CD14-positive monocyte (primary cell): Measurements from ENCODE around the gene IL17C. TPM values are rescaled to one million over a fixed set of nuclear protein-coding genes. Genes with fewer than 3 reads are reported as not detected.

ENCODE experiments used
- DNase-seq, 3 donors: peaks; one replicate each; pipeline ENCODE4 v3.0.0-alpha.2; 2011 to 2022
- H2AFZ ChIP-seq: 2 replicates; pipeline ENCODE4 v1.6.0; 2012; ENCODE audit warnings: mild to moderate bottlenecking, low read depth, low read length, inconsistent platforms; ENCODE audit not compliant: insufficient read depth, poor library complexity, severe bottlenecking
- H3K27ac ChIP-seq, 2 donors: 1 replicate in 1 of 2; 2 replicates in 1 of 2; pipeline ENCODE4 v1.5.1; 2012 to 2013; ENCODE audit warnings: low read length in 2 of 2, control low read depth in 1 of 2, inconsistent platforms in 1 of 2, low read depth in 1 of 2, mild to moderate bottlenecking in 1 of 2
- H3K27me3 ChIP-seq, 2 donors: one replicate each; pipeline versions ENCODE4 v1.6.0 to v1.6.1; 2011 to 2013; ENCODE audit warnings: low read length in 2 of 2; ENCODE audit not compliant: control insufficient read depth in 2 of 2, insufficient read depth in 2 of 2
- H3K36me3 ChIP-seq, 2 donors: replicated peaks in 1 of 2; 1 replicate in 1 of 2; 2 replicates in 1 of 2; pipeline versions ENCODE4 v1.5.1 to v1.6.1; 2012 to 2013; ENCODE audit warnings: low read length in 2 of 2, control low read depth in 1 of 2, inconsistent platforms in 1 of 2, mild to moderate bottlenecking in 1 of 2; ENCODE audit not compliant: insufficient read depth in 2 of 2, control insufficient read depth in 1 of 2
- H3K4me1 ChIP-seq, 2 donors: 1 replicate in 1 of 2; 2 replicates in 1 of 2; pipeline versions ENCODE4 v1.5.1 to v1.6.1; 2012 to 2013; ENCODE audit warnings: low read length in 2 of 2, control low read depth in 1 of 2, inconsistent platforms in 1 of 2, mild to moderate bottlenecking in 1 of 2, moderate library complexity in 1 of 2; ENCODE audit not compliant: insufficient read depth in 2 of 2, control insufficient read depth in 1 of 2
- H3K4me2 ChIP-seq: replicated peaks from 2 replicates; pipeline ENCODE3; 2012; ENCODE audit warnings: low read length, moderate library complexity, mild to moderate bottlenecking; ENCODE audit not compliant: poor library complexity, severe bottlenecking; ENCODE audit errors: extremely low read depth
- H3K4me3 ChIP-seq, 3 experiments: fragments of 200-600 bp in 1 of 3; sonication (generic) in 1 of 3; replicated peaks in 1 of 3; 1 replicate in 2 of 3; 2 replicates in 1 of 3; pipeline ENCODE4 v1.5.1; 2011 to 2013; ENCODE audit warnings: low read length in 3 of 3, mild to moderate bottlenecking in 3 of 3, control low read depth in 2 of 3, low read depth in 2 of 3, inconsistent platforms in 1 of 3, moderate library complexity in 1 of 3
- H3K79me2 ChIP-seq: 2 replicates; pipeline ENCODE4 v1.6.0; 2012; ENCODE audit warnings: mild to moderate bottlenecking, control low read depth, inconsistent platforms, low read length, moderate library complexity; ENCODE audit not compliant: insufficient read depth
- H3K9ac ChIP-seq: 2 replicates; pipeline ENCODE4 v1.6.0; 2017; ENCODE audit warnings: low read length, mild to moderate bottlenecking; ENCODE audit not compliant: insufficient read depth, poor library complexity, severe bottlenecking
- H3K9me3 ChIP-seq, 2 donors: replicated peaks in 1 of 2; 1 replicate in 1 of 2; 2 replicates in 1 of 2; pipeline versions ENCODE4 v1.5.1 to v1.6.1; 2012 to 2013; ENCODE audit warnings: low read length in 2 of 2, control low read depth in 1 of 2; ENCODE audit not compliant: control insufficient read depth in 1 of 2, insufficient read depth in 1 of 2
- H4K20me1 ChIP-seq: 2 replicates; pipeline ENCODE4 v1.6.0; 2012; ENCODE audit warnings: mild to moderate bottlenecking, low read length, control low read depth, moderate library complexity; ENCODE audit not compliant: insufficient read depth
- H3K27ac Mint-ChIP-seq, 7 donors: one replicate each; pipeline ENCODE4 v1.8.0; 2020; ENCODE audit warnings: mild to moderate bottlenecking in 7 of 7, mixed read lengths in 7 of 7, moderate library complexity in 6 of 7, inconsistent platforms in 2 of 7
- H3K27me3 Mint-ChIP-seq, 3 donors: one replicate each; pipeline ENCODE4 v1.8.0; 2021 to 2022; ENCODE audit warnings: low read depth in 3 of 3, mild to moderate bottlenecking in 3 of 3, mixed read lengths in 3 of 3, moderate library complexity in 3 of 3, inconsistent platforms in 1 of 3
- H3K36me3 Mint-ChIP-seq, 2 donors: one replicate each; pipeline ENCODE4 v1.8.0; 2020; ENCODE audit warnings: mixed read lengths in 2 of 2, inconsistent platforms in 1 of 2, mild to moderate bottlenecking in 1 of 2
- H3K4me1 Mint-ChIP-seq: one replicate; pipeline ENCODE4 v1.8.0; 2020; ENCODE audit warnings: mild to moderate bottlenecking, mixed read lengths
- H3K4me3 Mint-ChIP-seq, 2 donors: one replicate each; pipeline ENCODE4 v1.8.0; 2020; ENCODE audit warnings: mild to moderate bottlenecking in 2 of 2, mixed read lengths in 2 of 2, moderate library complexity in 1 of 2
- H3K9me3 Mint-ChIP-seq, 7 donors: one replicate each; pipeline ENCODE4 v1.8.0; 2020 to 2022; ENCODE audit warnings: mixed read lengths in 7 of 7, mild to moderate bottlenecking in 6 of 7, moderate library complexity in 6 of 7, inconsistent platforms in 2 of 7
- CTCF ChIP-seq: fragments of 200-600 bp; IDR thresholded peaks from one replicate; pipeline ENCODE4 v1.8.0; 2022; ENCODE audit warnings: antibody characterized with exemption, mild to moderate bottlenecking
- WGBS: methylation state at CpG from one replicate; pipeline ENCODE4 v1.1.5; 2013; ENCODE audit warnings: missing lambda C conversion rate; ENCODE audit not compliant: insufficient coverage; 5-methylcytosine and 5-hydroxymethylcytosine counted together
- intact Hi-C, 2 donors: fragments of 100-400 bp; cut with micrococcal nuclease; formaldehyde crosslinking; loops; one replicate each; pipeline versions ENCODE4 v1.15.0 to v1.15.1; 2023
- polyA plus RNA-seq, 3 donors: library from polyadenylated mRNA; depleted of rRNA in 1 of 3; unstranded in 2 of 3; stranded (reverse) in 1 of 3; fragments of 300-500 nt in 2 of 3; fragments of >200 nt in 1 of 3; fragmentation: Illumina TruSeq in 2 of 3; gene quantifications; 1 replicate in 2 of 3; 2 replicates in 1 of 3; pipeline ENCODE4 v1.2.3, GENCODE V29; 2012 to 2021

Gene IL17C
- polyA plus RNA-seq, 3 donors: 0.08 TPM; not detected in 2

GRCh38 chr16:88602091-88602490 lies 36.3 kb upstream of the IL17C start:
- no peak overlapping the region for H3K4me3 Mint-ChIP-seq
- no peak overlapping the region for H3K27ac ChIP-seq
- no peak overlapping the region for H3K4me2 ChIP-seq
- peaks cover 45 to 83% of the 10 kb centered on the region in 2 donors for H3K36me3 ChIP-seq
- peaks cover 0 to 3% (median 0%) of the 10 kb centered on the region in 7 donors for H3K9me3 Mint-ChIP-seq
- H2AFZ ChIP-seq: no peak overlapping the region
- peaks cover 0 to 6% (median 0%) of the 10 kb centered on the region in 3 donors for H3K27me3 Mint-ChIP-seq
- H3K36me3 Mint-ChIP-seq: peaks cover 60 to 84% of the 10 kb centered on the region in 2 donors
- H3K9me3 ChIP-seq: no peaks in the 10 kb centered on the region
- H3K79me2 ChIP-seq: peaks cover 10% of the 10 kb centered on the region
- no peak for TF ChIP-seq CTCF
- 88% methylated on average over 7 of the region's 7 CpGs for WGBS
- peaks cover 27% of the 10 kb centered on the region for H3K4me1 Mint-ChIP-seq
- H3K4me3 ChIP-seq: no peak overlapping the region
- H3K27ac Mint-ChIP-seq: peak overlapping the region in 1 of 7 donors; percentile 2
- no peak for DNase-seq
- H3K27me3 ChIP-seq: no peaks in the 10 kb centered on the region
- no peak overlapping the region for H3K9ac ChIP-seq
- peaks cover 25 to 26% of the 10 kb centered on the region in 2 donors for H3K4me1 ChIP-seq
- intact Hi-C loops: no loop called here
- peaks cover 17% of the 10 kb centered on the region for H4K20me1 ChIP-seq

- Mint-ChIP-seq H3K4me3 (no peak overlapping the region), H3K9me3 (no peaks in the 10 kb centered on the region), H3K27me3 (peaks cover 0 to 6% (median 0%) of the 10 kb centered on the region in 3 donors), H3K4me1 (peaks cover 19% of the 10 kb centered on the region), H3K27ac (peak overlapping the region in 2 of 7 donors; percentile 1 to 36), H3K36me3 (peaks cover 61 to 89% of the 10 kb centered on the region in 2 donors)
- Histone ChIP-seq H3K4me1 (peaks cover 6 to 12% of the 10 kb centered on the region in 2 donors), H3K36me3 (peaks cover 61 to 91% of the 10 kb centered on the region in 2 donors), H3K4me2 (no peak overlapping the region), H3K9me3 (no peaks in the 10 kb centered on the region), H3K9ac (no peak overlapping the region), H3K4me3 (no peak overlapping the region), H4K20me1 (peaks cover 37% of the 10 kb centered on the region), H3K27ac (no peak overlapping the region), H2AFZ (no peak overlapping the region), H3K27me3 (no peaks in the 10 kb centered on the region), H3K79me2 (no peaks in the 10 kb centered on the region)
- intact Hi-C loops: no loop called here
- no peak for TF ChIP-seq CTCF
- DNase-seq: no peak
- 89% methylated on average over 10 of the region's 20 CpGs for WGBS
Observed at GRCh38 chr16:88605186-88606147, 32.9 kb upstream of the IL17C start.
